ENCODE results near the gene MBD5.

Gene MBD5

GRCh38 chr2:148167241-148167766, 146.4 kb downstream of the MBD5 start:
- no peak for ATAC-seq (ENCODE audit: low read depth)
- H3K36me3 ChIP-seq (ENCODE audit: low read depth): no peaks in the 10 kb centered on the region
- no peak overlapping the region for H3K4me3 ChIP-seq (ENCODE audit: severe bottlenecking)
- no peaks in the 10 kb centered on the region for H3K4me1 ChIP-seq (ENCODE audit: insufficient read depth, poor library complexity, severe bottlenecking)
- no peaks in the 10 kb centered on the region for H3K9me3 ChIP-seq (ENCODE audit: severe bottlenecking)
- H3K27me3 ChIP-seq (ENCODE audit: insufficient read depth, poor library complexity, severe bottlenecking): no peaks in the 10 kb centered on the region
- DNase-seq (ENCODE audit: low spot score): no peak
- no peak for TF ChIP-seq CTCF (IDR thresholded peaks at IDR 0.05; ENCODE audit: poor library complexity, severe bottlenecking)
- H3K27ac ChIP-seq (ENCODE audit: poor library complexity, severe bottlenecking): no peak overlapping the region

DNA sequence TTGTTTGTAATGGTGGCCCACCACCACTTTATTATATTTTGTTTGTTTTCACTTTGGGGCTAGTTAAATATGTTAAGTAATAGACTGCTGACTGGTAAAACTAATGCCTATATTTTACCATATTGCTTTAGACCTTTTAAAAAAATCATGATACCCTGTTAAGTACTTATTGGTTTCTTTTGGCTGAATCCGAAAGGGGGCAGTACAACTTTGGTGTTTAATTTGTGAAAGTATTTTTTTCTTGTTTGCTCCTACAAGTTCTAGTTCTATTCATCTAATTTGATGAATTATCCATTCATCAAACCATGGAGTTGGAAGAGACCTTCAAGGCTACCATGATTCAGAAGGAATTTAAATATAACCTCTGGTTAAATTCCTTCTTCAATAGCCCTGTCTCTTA, 147.0 kb downstream of the MBD5 start:
- no peaks in the 10 kb centered on the region for H3K9me3 ChIP-seq (ENCODE audit: severe bottlenecking)
- H3K36me3 ChIP-seq (ENCODE audit: low read depth): no peaks in the 10 kb centered on the region
- H3K4me3 ChIP-seq (ENCODE audit: severe bottlenecking): no peak overlapping the region
- H3K27ac ChIP-seq (ENCODE audit: poor library complexity, severe bottlenecking): no peak overlapping the region
- no peak for TF ChIP-seq CTCF (IDR thresholded peaks at IDR 0.05; ENCODE audit: poor library complexity, severe bottlenecking)
- DNase-seq (ENCODE audit: low spot score): no peak
- no peaks in the 10 kb centered on the region for H3K4me1 ChIP-seq (ENCODE audit: insufficient read depth, poor library complexity, severe bottlenecking)
- no peaks in the 10 kb centered on the region for H3K27me3 ChIP-seq (ENCODE audit: insufficient read depth, poor library complexity, severe bottlenecking)
- no peak for ATAC-seq (ENCODE audit: low read depth)

DNA sequence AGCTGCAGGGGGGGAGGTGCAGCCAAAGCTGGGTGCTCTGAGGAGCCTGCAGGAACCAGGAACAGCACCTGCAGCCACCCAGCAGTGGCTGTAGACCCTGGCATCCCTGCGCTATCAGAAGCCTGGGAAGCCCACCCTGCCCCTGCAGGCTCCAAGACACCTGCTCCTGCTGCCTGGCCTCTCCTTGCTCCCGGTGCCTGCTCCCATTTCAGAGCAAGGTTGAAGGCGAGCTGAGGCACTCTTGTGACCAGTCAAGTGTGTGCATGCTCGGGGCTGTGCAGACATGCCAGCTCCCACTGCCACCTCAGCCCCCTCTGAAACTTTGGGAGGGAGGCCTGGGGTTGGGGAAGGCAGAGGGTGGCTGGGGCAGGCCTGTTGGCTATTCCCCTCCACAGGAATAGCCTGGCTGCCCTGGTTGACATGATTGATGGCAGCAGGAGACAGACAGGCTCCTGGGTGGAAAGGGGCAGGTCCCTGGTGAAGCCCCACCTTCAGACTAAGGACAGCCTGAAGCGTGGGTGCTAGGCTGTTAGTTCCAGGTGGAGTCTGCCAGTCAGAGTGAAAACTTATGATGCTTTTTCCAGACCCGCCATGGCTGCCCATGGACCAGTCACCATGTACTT, 151.4 kb downstream of the MBD5 start:
- ATAC-seq (ENCODE audit: low read depth): no peak
- no peak overlapping the region for H3K27ac ChIP-seq (ENCODE audit: poor library complexity, severe bottlenecking)
- no peaks in the 10 kb centered on the region for H3K27me3 ChIP-seq (ENCODE audit: insufficient read depth, poor library complexity, severe bottlenecking)
- no peaks in the 10 kb centered on the region for H3K9me3 ChIP-seq (ENCODE audit: severe bottlenecking)
- no peak for DNase-seq (ENCODE audit: low spot score)
- no peaks in the 10 kb centered on the region for H3K4me1 ChIP-seq (ENCODE audit: insufficient read depth, poor library complexity, severe bottlenecking)
- H3K4me3 ChIP-seq (ENCODE audit: severe bottlenecking): no peak overlapping the region
- no peaks in the 10 kb centered on the region for H3K36me3 ChIP-seq (ENCODE audit: low read depth)
- no peak for TF ChIP-seq CTCF (IDR thresholded peaks at IDR 0.05; ENCODE audit: poor library complexity, severe bottlenecking)

- H3K4me1 ChIP-seq (ENCODE audit: insufficient read depth, poor library complexity, severe bottlenecking): no peaks in the 10 kb centered on the region
- no peaks in the 10 kb centered on the region for H3K27me3 ChIP-seq (ENCODE audit: insufficient read depth, poor library complexity, severe bottlenecking)
- DNase-seq (ENCODE audit: low spot score): no peak
- ATAC-seq (ENCODE audit: low read depth): no peak
- no peaks in the 10 kb centered on the region for H3K36me3 ChIP-seq (ENCODE audit: low read depth)
- no peaks in the 10 kb centered on the region for H3K9me3 ChIP-seq (ENCODE audit: severe bottlenecking)
- no peak overlapping the region for H3K4me3 ChIP-seq (ENCODE audit: severe bottlenecking)
- no peak for TF ChIP-seq CTCF (IDR thresholded peaks at IDR 0.05; ENCODE audit: poor library complexity, severe bottlenecking)
- H3K27ac ChIP-seq (ENCODE audit: poor library complexity, severe bottlenecking): no peak overlapping the region
Observed at GRCh38 chr2:148173168-148173567, 152.3 kb downstream of the MBD5 start.

DNA sequence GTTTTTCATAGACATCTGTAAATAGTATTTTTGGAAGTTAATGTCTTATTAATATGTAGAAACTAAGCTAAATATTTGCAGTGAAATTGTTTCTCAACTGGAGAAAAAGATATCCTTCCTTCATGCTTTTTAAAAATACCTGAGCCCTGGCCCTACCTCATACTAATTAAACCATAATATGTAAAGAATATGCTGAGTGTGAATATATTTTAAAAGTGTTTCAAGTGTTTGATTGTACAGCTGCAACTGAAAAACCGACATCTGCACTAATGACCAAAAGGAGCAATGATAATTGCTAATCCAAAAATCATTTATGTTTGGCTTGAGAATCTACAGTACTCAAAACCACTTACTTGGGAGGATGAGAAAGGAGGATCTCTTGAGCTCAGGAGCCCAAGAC, 156.7 kb downstream of the MBD5 start:
- H3K27ac ChIP-seq (ENCODE audit: poor library complexity, severe bottlenecking): no peak overlapping the region
- no peak for ATAC-seq (ENCODE audit: low read depth)
- TF ChIP-seq CTCF (IDR thresholded peaks at IDR 0.05; ENCODE audit: poor library complexity, severe bottlenecking): no peak
- no peaks in the 10 kb centered on the region for H3K4me1 ChIP-seq (ENCODE audit: insufficient read depth, poor library complexity, severe bottlenecking)
- H3K4me3 ChIP-seq (ENCODE audit: severe bottlenecking): no peak overlapping the region
- DNase-seq (ENCODE audit: low spot score): no peak
- no peaks in the 10 kb centered on the region for H3K27me3 ChIP-seq (ENCODE audit: insufficient read depth, poor library complexity, severe bottlenecking)
- H3K36me3 ChIP-seq (ENCODE audit: low read depth): peaks cover 6% of the 10 kb centered on the region; the same call in 1 of the 2 replicates
- no peaks in the 10 kb centered on the region for H3K9me3 ChIP-seq (ENCODE audit: severe bottlenecking)

Data from RWPE2 (cell line).